ENCODE data around the gene FRZB. TPM values are rescaled to one million over a fixed set of nuclear protein-coding genes. Genes with fewer than 3 reads are reported as not detected.
"Not testable (repeated sequence)": the region's sequence is repeated elsewhere in the genome, so short reads cannot be mapped to it uniquely, and the experiment has no call there.

FRZB gene
- total RNA-seq, 2 experiments from 2014 or later, result not detected

GRCh38 chr2:182891611-182892010 lies 25.2 kb upstream of the FRZB start:
- POLR2A ChIA-PET, result no interaction called here
- CTCF ChIA-PET, result no interaction called here

- POLR2A ChIA-PET, result no interaction called here
- CTCF ChIA-PET, result no interaction called here
Measured at GRCh38 chr2:182890773-182891378, 24.4 kb upstream of the FRZB start.

GRCh38 chr2:182890305-182890704 lies 23.9 kb upstream of the FRZB start:
- CTCF ChIA-PET, result no interaction called here
- POLR2A ChIA-PET, result no interaction called here

- ChIA-PET CTCF (no interaction called here), POLR2A (no interaction called here)
Measured at GRCh38 chr2:182887753-182888415, 21.4 kb upstream of the FRZB start.

- POLR2A ChIA-PET, result no interaction called here
Measured at GRCh38 chr2:182887093-182887492, 20.7 kb upstream of the FRZB start.

GRCh38 chr2:182885771-182886170 lies 19.3 kb upstream of the FRZB start:
- CTCF ChIA-PET, result no interaction called here
- POLR2A ChIA-PET, result no interaction called here

More at GRCh38 chr2:182887093-182887492, 20.7 kb upstream of the FRZB start:
- CTCF ChIA-PET, result no interaction called here

- CTCF ChIA-PET, result no interaction called here
- POLR2A ChIA-PET, result no interaction called here
Measured at GRCh38 chr2:182883451-182883850, 17.0 kb upstream of the FRZB start.

GRCh38 chr2:182880100-182880499 lies 13.7 kb upstream of the FRZB start:
- POLR2A ChIA-PET, CTCF ChIA-PET: not testable (repeated sequence)

GRCh38 chr2:182876653-182877052 lies 10.2 kb upstream of the FRZB start:
- CTCF ChIA-PET, POLR2A ChIA-PET: not testable (repeated sequence)

- ChIA-PET POLR2A (no interaction called here), CTCF (no interaction called here)
Measured at GRCh38 chr2:182870227-182870626, 3.8 kb upstream of the FRZB start.

- POLR2A ChIA-PET, result no interaction called here
- CTCF ChIA-PET, result interaction anchor here (1.1 kb wide), 1 partner anchor 118 kb away, joined by 3 read pairs; no protein-coding TSS in a partner anchor
Measured at GRCh38 chr2:182868054-182868796, 1.8 kb upstream of the FRZB start.

- ChIA-PET POLR2A (no interaction called here), CTCF (interaction anchor here (1.1 kb wide), 1 partner anchor 119 kb away, joined by 3 read pairs; no protein-coding TSS in a partner anchor)
Measured at GRCh38 chr2:182867426-182868053, 1.1 kb upstream of the FRZB start.

GRCh38 chr2:182866095-182866460 lies 359 bp downstream of the FRZB start:
- ChIA-PET CTCF (no interaction called here), POLR2A (no interaction called here)

- ChIA-PET POLR2A (no interaction called here), CTCF (no interaction called here)
Measured at GRCh38 chr2:182864949-182865570, 1.4 kb downstream of the FRZB start.

GRCh38 chr2:182863642-182864041 lies 2.8 kb downstream of the FRZB start:
- POLR2A ChIA-PET, result no interaction called here

GRCh38 chr2:182862091-182862490 lies 4.3 kb downstream of the FRZB start:
- ChIA-PET POLR2A (no interaction called here), CTCF (no interaction called here)

More at GRCh38 chr2:182863642-182864041, 2.8 kb downstream of the FRZB start:
- CTCF ChIA-PET, result no interaction called here

- ChIA-PET POLR2A (no interaction called here), CTCF (no interaction called here)
Measured at GRCh38 chr2:182860858-182861257, 5.6 kb downstream of the FRZB start.

- ChIA-PET POLR2A (no interaction called here), CTCF (no interaction called here)
Measured at GRCh38 chr2:182858671-182859070, 7.8 kb downstream of the FRZB start.

- CTCF ChIA-PET, result no interaction called here
- POLR2A ChIA-PET, result no interaction called here
Measured at GRCh38 chr2:182855376-182855775, 11.1 kb downstream of the FRZB start.

GRCh38 chr2:182854375-182855105 lies 11.9 kb downstream of the FRZB start:
- POLR2A ChIA-PET, result no interaction called here

More at GRCh38 chr2:182854375-182855105, 11.9 kb downstream of the FRZB start:
- CTCF ChIA-PET, result no interaction called here

Data from activated CD8-positive, alpha-beta memory T cell treated with anti-CD3 and anti-CD28 coated beads for 36 hours (primary cell).